Measurements from ENCODE around the gene EFCAB14.
"Not testable (repeated sequence)": the region's sequence is repeated elsewhere in the genome, so short reads cannot be mapped to it uniquely, and the experiment has no call there.

Gene EFCAB14

DNA sequence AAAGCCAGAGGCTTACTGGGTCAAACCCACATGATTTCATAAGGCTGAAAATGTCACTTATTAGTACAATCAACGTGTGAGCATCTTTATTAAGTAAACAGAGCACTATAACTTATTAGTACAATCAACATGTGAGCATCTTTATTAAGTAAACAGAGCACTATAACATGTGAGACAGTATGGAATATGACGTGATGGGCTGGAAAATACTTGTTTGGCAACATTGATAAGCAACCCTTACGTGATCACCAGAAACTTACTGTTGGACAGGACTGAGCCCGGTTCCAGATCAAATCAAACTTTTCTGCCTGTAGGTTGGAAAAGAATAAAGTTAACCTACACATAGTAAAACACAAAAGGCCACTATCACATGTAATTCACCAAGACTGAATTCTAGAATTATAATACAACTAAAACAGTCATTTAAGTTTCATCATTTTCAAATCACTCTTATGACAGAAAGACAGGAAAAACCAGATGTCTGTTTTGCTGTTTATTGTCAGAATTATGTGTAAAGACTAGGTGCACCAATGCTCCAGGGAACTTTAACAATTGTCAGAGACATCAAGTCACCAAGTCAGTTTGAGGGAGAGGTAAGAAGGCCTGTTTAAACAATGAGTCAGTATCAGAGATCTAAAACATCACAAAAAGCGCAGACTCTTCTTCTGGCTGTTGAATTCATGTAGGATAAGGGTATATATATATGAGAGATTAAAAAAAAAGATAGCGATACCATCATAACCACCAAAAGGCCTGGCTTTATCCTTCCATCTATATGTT is 66.4 kb downstream of the EFCAB14 start:
- DNase-seq, result no peak

DNA sequence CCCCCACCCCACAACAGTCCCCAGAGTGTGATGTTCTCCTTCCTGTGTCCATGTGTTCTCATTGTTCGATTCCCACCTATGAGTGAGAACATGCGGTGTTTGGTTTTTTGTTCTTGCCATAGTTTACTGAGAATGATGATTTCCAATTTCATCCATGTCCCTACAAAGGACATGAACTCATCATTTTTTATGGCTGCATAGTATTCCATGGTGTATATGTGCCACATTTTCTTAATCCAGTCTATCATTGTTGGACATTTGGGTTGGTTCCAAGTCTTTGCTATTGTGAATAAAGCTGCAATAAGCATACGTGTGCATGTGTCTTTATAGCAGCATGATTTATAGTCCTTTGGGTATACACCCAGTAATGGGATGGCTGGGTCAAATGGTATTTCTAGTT is 67.8 kb downstream of the EFCAB14 start:
- not testable (repeated sequence) for DNase-seq

- DNase-seq, result no peak
These were observed 68.4 kb downstream of the EFCAB14 start for GRCh38 chr1:46650491-46650890.

DNA sequence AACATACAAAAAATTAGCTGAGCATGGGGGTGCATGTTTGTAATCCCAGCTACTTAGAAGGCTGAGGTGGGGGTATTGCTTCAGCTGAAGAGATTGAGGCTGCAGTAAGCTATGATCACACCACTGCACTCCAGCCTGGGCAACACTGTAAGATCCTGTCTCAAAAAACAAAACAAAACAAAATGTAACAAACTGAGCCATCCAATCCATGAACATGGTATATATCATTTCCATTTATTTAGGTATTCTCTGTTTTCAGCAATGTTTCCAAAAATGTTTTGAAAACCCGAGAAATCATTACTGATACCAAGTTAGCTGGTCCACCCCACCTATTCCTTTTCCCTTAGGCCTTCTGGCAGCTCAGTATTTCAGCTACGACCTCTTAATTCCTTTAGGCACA is 69.2 kb downstream of the EFCAB14 start:
- no peak for DNase-seq

GRCh38 chr1:46647611-46648010 is 71.3 kb downstream of the EFCAB14 start:
- DNase-seq, result peak; percentile 20

- peak; percentile 9 for DNase-seq
These were observed 72.1 kb downstream of the EFCAB14 start for GRCh38 chr1:46646844-46647243.

GRCh38 chr1:46646331-46646730 is 72.6 kb downstream of the EFCAB14 start:
- DNase-seq, result no peak

DNA sequence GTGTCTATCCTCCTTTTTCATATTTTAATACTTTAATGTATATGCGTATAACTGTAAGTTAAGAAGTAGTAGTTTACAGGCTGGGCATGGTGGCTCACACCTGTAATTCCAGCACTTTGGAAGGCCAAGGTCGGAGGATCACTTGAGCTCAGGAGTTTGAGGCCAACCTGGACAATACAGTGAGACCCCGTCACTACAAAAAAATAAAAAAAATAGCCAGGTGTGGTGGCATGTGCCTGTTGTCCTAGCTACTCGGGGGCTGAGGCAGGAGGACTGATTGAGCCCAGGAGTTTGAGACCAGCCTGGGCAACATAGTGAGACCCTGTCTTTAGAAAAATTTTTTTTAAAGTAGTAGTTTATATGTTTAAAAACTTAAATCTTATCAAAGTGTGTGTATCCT is 73.1 kb downstream of the EFCAB14 start:
- no peak for DNase-seq

- no peak for DNase-seq
These were observed 75.5 kb downstream of the EFCAB14 start for GRCh38 chr1:46643368-46643775.

DNA sequence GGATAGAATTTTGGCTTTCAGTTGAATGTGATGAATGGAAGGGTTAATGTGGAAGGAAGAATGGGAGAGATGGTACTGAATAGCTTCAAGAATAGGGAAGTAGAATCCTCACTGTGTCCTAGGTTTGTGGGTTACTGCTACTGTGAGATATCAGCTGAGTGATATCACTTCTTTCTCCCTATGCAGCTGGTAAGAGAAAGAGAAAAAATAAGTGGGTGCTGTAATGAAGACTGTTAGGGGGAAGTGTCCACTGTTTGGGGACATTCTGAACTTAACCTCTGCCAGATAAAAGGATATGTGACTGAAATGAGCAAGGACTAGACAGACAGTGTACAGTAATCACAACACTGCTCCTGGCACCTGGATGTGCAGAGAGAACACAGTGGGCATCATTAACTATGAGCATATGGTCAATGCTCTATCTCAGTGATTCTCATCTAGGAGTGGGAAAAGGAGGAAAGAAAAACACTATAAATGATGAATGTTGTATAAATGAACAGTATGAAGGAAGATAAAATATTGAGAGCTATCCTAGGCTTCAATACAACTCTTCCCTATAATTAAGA is 76.7 kb downstream of the EFCAB14 start:
- DNase-seq, result no peak

- no peak for DNase-seq
These were observed 79.4 kb downstream of the EFCAB14 start for GRCh38 chr1:46639547-46639946.

DNA sequence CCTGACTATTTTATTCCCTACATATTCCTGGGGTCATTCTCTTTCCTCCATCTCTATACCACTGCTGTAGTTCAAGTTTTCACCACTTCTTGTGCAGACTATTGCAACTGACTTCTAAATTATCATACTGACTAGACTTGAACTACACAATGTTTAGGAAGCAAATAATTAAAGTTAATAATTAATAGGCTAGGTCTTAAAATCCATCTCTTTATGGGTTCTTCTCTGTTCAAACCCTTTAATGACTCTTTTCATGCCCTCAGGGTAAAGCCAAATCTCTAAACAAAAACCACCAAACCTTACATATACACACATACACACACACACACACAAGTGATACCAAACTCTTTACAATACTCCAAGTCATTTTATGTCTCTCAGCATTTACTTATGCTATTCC is 80.0 kb downstream of the EFCAB14 start:
- DNase-seq, result no peak

GRCh38 chr1:46637444-46638083 is 81.3 kb downstream of the EFCAB14 start:
- DNase-seq, result no peak

- DNase-seq, result no peak
These were observed 83.7 kb downstream of the EFCAB14 start for GRCh38 chr1:46635205-46635604.

- DNase-seq, result no peak
These were observed 88.2 kb downstream of the EFCAB14 start for GRCh38 chr1:46630719-46631118.

Measured in activated CD4-positive, alpha-beta T cell treated with anti-CD3 and anti-CD28 coated beads, Interleukin-10, Interleukin-2, amounts not matched to agents 100 ng/mL and 50 ng/mL, durations not matched to agents 16 hours and 8 hours (primary cell).